Measurements from ENCODE around the gene POGZ. TPM values are rescaled to one million over a fixed set of nuclear protein-coding genes. Genes with fewer than 3 reads are reported as not detected.

The POGZ gene
- total RNA-seq, 1 donor from 2014 or later: 135 TPM

GRCh38 chr1:151502859-151503780, 43.8 kb upstream of the POGZ start:
- no peaks in the 10 kb centered on the region for H3K4me1 Mint-ChIP-seq
- H3K36me3 Mint-ChIP-seq (ENCODE audit: low read depth): no peaks in the 10 kb centered on the region
- DNase-seq (no peak), ATAC-seq (ENCODE audit: low read depth) (no peak)
- H3K4me3 Mint-ChIP-seq: no peak overlapping the region
- no peak overlapping the region for H3K27ac Mint-ChIP-seq
- intact Hi-C loops (cut with micrococcal nuclease): no loop called here
- TF ChIP-seq, protein P1, sequence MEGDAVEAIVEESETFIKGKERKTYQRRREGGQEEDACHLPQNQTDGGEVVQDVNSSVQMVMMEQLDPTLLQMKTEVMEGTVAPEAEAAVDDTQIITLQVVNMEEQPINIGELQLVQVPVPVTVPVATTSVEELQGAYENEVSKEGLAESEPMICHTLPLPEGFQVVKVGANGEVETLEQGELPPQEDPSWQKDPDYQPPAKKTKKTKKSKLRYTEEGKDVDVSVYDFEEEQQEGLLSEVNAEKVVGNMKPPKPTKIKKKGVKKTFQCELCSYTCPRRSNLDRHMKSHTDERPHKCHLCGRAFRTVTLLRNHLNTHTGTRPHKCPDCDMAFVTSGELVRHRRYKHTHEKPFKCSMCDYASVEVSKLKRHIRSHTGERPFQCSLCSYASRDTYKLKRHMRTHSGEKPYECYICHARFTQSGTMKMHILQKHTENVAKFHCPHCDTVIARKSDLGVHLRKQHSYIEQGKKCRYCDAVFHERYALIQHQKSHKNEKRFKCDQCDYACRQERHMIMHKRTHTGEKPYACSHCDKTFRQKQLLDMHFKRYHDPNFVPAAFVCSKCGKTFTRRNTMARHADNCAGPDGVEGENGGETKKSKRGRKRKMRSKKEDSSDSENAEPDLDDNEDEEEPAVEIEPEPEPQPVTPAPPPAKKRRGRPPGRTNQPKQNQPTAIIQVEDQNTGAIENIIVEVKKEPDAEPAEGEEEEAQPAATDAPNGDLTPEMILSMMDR (IDR thresholded peaks at IDR 0.05): no peak
- H3K9me3 Mint-ChIP-seq: no peaks in the 10 kb centered on the region
- POLR2A ChIA-PET: no interaction called here
- peaks cover 2% of the 10 kb centered on the region for H3K27me3 Mint-ChIP-seq
- CTCF ChIA-PET: no interaction called here

GRCh38 chr1:151502035-151502700, 42.9 kb upstream of the POGZ start:
- TF ChIP-seq, protein P1 (IDR thresholded peaks at IDR 0.05): no peak
- Mint-ChIP-seq H3K4me3 (no peak overlapping the region), H3K27me3 (peaks cover 2% of the 10 kb centered on the region), H3K9me3 (no peaks in the 10 kb centered on the region), H3K36me3 (ENCODE audit: low read depth) (no peaks in the 10 kb centered on the region), H3K27ac (no peak overlapping the region), H3K4me1 (no peaks in the 10 kb centered on the region)
- no peak for ATAC-seq (ENCODE audit: low read depth)
- ChIA-PET POLR2A (no interaction called here), CTCF (no interaction called here)
- intact Hi-C loops (cut with micrococcal nuclease): no loop called here
- no peak for DNase-seq

GRCh38 chr1:151501474-151501873, 42.2 kb upstream of the POGZ start:
- no peak for DNase-seq
- H3K27me3 Mint-ChIP-seq: peaks cover 2% of the 10 kb centered on the region
- no peaks in the 10 kb centered on the region for H3K36me3 Mint-ChIP-seq (ENCODE audit: low read depth)
- CTCF ChIA-PET: no interaction called here
- no peak for ATAC-seq (ENCODE audit: low read depth)
- POLR2A ChIA-PET: no interaction called here
- no peak overlapping the region for H3K27ac Mint-ChIP-seq
- H3K4me3 Mint-ChIP-seq: no peak overlapping the region
- H3K4me1 Mint-ChIP-seq: no peaks in the 10 kb centered on the region
- intact Hi-C loops (cut with micrococcal nuclease): no loop called here
- no peaks in the 10 kb centered on the region for H3K9me3 Mint-ChIP-seq
- TF ChIP-seq, protein P1 (IDR thresholded peaks at IDR 0.05): no peak

GRCh38 chr1:151499930-151500329, 40.6 kb upstream of the POGZ start:
- H3K4me1 Mint-ChIP-seq: no peaks in the 10 kb centered on the region
- intact Hi-C loops (cut with micrococcal nuclease): no loop called here
- no peak for DNase-seq
- POLR2A ChIA-PET: no interaction called here
- H3K27ac Mint-ChIP-seq: no peak overlapping the region
- no peak overlapping the region for H3K4me3 Mint-ChIP-seq
- CTCF ChIA-PET: no interaction called here
- TF ChIP-seq, protein P1 (IDR thresholded peaks at IDR 0.05): no peak
- no peaks in the 10 kb centered on the region for H3K9me3 Mint-ChIP-seq
- H3K27me3 Mint-ChIP-seq: peaks cover 2% of the 10 kb centered on the region
- no peak for ATAC-seq (ENCODE audit: low read depth)
- H3K36me3 Mint-ChIP-seq (ENCODE audit: low read depth): no peaks in the 10 kb centered on the region

- CTCF ChIA-PET: no interaction called here
- H3K27me3 Mint-ChIP-seq: peaks cover 2% of the 10 kb centered on the region
- H3K4me1 Mint-ChIP-seq: no peaks in the 10 kb centered on the region
- intact Hi-C loops (cut with micrococcal nuclease): no loop called here
- H3K9me3 Mint-ChIP-seq: no peaks in the 10 kb centered on the region
- H3K4me3 Mint-ChIP-seq: no peak overlapping the region
- TF ChIP-seq, protein P1 (IDR thresholded peaks at IDR 0.05): no peak
- DNase-seq (no peak), ATAC-seq (ENCODE audit: low read depth) (no peak)
- POLR2A ChIA-PET: no interaction called here
- no peaks in the 10 kb centered on the region for H3K36me3 Mint-ChIP-seq (ENCODE audit: low read depth)
- no peak overlapping the region for H3K27ac Mint-ChIP-seq
Measured at GRCh38 chr1:151499365-151499764, 40.1 kb upstream of the POGZ start.
